Measurements from ENCODE around the gene TMOD1. TPM values are rescaled to one million over a fixed set of nuclear protein-coding genes. Genes with fewer than 3 reads are reported as not detected.

TMOD1 gene
- total and polyA plus RNA-seq, 2 of the 13 experiments (the other 11 are each of a cell fraction or from before 2014, with no cell fraction given), result 0.04 to 0.07 TPM

- TF ChIP-seq, protein P1, sequence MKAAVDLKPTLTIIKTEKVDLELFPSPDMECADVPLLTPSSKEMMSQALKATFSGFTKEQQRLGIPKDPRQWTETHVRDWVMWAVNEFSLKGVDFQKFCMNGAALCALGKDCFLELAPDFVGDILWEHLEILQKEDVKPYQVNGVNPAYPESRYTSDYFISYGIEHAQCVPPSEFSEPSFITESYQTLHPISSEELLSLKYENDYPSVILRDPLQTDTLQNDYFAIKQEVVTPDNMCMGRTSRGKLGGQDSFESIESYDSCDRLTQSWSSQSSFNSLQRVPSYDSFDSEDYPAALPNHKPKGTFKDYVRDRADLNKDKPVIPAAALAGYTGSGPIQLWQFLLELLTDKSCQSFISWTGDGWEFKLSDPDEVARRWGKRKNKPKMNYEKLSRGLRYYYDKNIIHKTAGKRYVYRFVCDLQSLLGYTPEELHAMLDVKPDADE (CRISPR knock-in tag; IDR thresholded peaks at IDR 0.05), result no peak
These were observed 54.7 kb downstream of the TMOD1 start (continued) for GRCh38 chr9:97556036-97556720.

DNA sequence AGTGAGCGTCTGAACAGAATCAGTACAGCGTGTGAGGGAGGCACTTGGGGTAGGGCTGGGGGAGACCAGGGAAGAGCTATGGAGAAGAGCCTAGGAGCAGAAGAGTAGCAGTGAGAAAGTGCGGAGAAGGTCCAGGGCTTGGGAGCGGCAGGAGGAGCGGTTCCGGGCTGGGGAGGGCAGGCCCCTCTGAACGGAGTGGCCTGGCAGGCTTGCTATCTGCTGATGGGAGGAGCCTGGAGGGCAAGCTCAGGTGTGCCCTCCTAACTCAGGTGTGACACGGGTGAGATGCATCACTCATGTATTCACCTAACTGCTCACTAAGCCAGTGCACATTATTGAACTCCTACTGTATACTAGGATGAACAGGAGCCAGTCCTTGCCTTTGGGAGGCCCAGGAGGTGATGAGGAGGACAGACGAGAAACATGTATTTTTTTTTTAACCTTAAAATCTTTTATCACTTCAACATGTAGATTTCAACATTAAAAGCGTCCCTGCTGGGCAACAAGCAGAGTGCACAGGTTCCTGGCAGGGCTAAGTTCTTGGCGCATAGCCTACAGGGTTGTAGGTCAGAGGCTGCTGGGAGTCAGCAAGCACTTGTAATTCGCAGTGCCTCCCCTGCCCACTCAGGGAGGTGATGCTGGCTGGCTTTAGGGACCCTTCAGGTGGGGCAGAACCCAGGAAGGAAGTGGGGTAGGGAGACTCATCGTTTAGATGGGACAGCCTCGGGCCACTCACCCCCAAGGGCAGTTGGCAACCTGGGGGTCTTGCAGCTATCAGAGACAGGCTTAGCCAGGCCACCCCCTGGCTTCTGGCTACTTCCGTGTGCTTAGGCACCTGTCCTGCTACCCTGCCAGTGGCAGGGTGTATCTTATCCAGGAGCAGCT, 55.5 kb downstream of the TMOD1 start:
- no peak overlapping the region for H3K27ac ChIP-seq (ENCODE audit: extremely low read length, insufficient read depth, low read length)
- H3K27me3 ChIP-seq (ENCODE audit: control insufficient read depth in 1 of 2, insufficient read depth in 2 of 2, low read length in 2 of 2), result peaks cover 2 to 23% of the 10 kb centered on the region in 2 experiments; a peak in 3 of 5 replicates
- ATAC-seq, result no peak
- ChIA-PET CTCF (ENCODE audit: low intra/inter-chr PET ratio, low total read pairs) (no interaction called here), POLR2A (no interaction called here)
- no peak for FAIRE-seq
- no peaks in the 10 kb centered on the region for H4K20me1 ChIP-seq (ENCODE audit: insufficient read depth, low read length)
- H3K9me3 ChIP-seq (ENCODE audit: low read length), result no peaks in the 10 kb centered on the region
- BruUV-seq (replicated peaks), result no TSS peak
- H2AFZ ChIP-seq (ENCODE audit: low read length), result no peak overlapping the region
- intact Hi-C loops (cut with micrococcal nuclease; ENCODE audit: unreplicated experiment), result no loop called here
- no peaks in the 10 kb centered on the region for H3K36me3 ChIP-seq (replicated peaks in 1 of 2; ENCODE audit: control insufficient read depth in 1 of 2, insufficient read depth in 2 of 2, low read length in 2 of 2)
- H3K4me3 ChIP-seq (replicated peaks in 1 of 3; ENCODE audit: insufficient read depth in 1 of 3, low read depth in 2 of 3, low read length in 3 of 3), result no peak overlapping the region
- no peaks in the 10 kb centered on the region for H3K79me2 ChIP-seq (ENCODE audit: insufficient read depth, low read length)
- WGBS (ENCODE audit: low lambda C conversion rate), result 56% methylated on average over 12 of the region's 15 CpGs
- in situ Hi-C loops (cut with HindIII; ENCODE audit: extremely low pct_ligation_motif_present, low pct_unique_long_range_greater_than_20kb), result no loop called here
- no peaks in the 10 kb centered on the region for H3K4me1 ChIP-seq (ENCODE audit: insufficient read depth, low read length)
- no peak overlapping the region for H3K9ac ChIP-seq (ENCODE audit: insufficient read depth, low read depth, low read length)
- H3K4me2 ChIP-seq (ENCODE audit: low read depth, low read length), result no peak overlapping the region
- no peak for DNase-seq (ENCODE audit: low spot score)
- TF ChIP-seq ZNF577 (CRISPR knock-in tag; IDR thresholded peaks at IDR 0.05; ENCODE audit: borderline replicate concordance, low read depth) (no peak), NFIB (CRISPR knock-in tag; IDR thresholded peaks at IDR 0.05; ENCODE audit: borderline replicate concordance) (no peak), POLR2AphosphoS5 (IDR thresholded peaks at IDR 0.05; ENCODE audit: low read depth, low read length) (no peak), RCOR2 (CRISPR knock-in tag; IDR thresholded peaks at IDR 0.05) (no peak), ZNF484 (CRISPR knock-in tag; IDR thresholded peaks at IDR 0.05; ENCODE audit: borderline replicate concordance, low read depth) (no peak), IRX3 (CRISPR knock-in tag; IDR thresholded peaks at IDR 0.05; ENCODE audit: borderline replicate concordance, low read depth) (no peak), DR1 (CRISPR knock-in tag; IDR thresholded peaks at IDR 0.05) (no peak), EEA1 (CRISPR knock-in tag; IDR thresholded peaks at IDR 0.05; ENCODE audit: borderline replicate concordance) (no peak), KDM3A (CRISPR knock-in tag; IDR thresholded peaks at IDR 0.05; ENCODE audit: low read depth) (no peak)
- TF ChIP-seq, protein P2, sequence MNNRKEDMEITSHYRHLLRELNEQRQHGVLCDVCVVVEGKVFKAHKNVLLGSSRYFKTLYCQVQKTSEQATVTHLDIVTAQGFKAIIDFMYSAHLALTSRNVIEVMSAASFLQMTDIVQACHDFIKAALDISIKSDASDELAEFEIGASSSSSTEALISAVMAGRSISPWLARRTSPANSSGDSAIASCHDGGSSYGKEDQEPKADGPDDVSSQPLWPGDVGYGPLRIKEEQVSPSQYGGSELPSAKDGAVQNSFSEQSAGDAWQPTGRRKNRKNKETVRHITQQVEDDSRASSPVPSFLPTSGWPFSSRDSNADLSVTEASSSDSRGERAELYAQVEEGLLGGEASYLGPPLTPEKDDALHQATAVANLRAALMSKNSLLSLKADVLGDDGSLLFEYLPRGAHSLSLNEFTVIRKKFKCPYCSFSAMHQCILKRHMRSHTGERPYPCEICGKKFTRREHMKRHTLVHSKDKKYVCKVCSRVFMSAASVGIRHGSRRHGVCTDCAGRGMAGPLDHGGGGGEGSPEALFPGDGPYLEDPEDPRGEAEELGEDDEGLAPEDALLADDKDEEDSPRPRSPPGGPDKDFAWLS (CRISPR knock-in tag; IDR thresholded peaks at IDR 0.05; ENCODE audit: borderline replicate concordance), result no peak
- TF ChIP-seq, protein P3, sequence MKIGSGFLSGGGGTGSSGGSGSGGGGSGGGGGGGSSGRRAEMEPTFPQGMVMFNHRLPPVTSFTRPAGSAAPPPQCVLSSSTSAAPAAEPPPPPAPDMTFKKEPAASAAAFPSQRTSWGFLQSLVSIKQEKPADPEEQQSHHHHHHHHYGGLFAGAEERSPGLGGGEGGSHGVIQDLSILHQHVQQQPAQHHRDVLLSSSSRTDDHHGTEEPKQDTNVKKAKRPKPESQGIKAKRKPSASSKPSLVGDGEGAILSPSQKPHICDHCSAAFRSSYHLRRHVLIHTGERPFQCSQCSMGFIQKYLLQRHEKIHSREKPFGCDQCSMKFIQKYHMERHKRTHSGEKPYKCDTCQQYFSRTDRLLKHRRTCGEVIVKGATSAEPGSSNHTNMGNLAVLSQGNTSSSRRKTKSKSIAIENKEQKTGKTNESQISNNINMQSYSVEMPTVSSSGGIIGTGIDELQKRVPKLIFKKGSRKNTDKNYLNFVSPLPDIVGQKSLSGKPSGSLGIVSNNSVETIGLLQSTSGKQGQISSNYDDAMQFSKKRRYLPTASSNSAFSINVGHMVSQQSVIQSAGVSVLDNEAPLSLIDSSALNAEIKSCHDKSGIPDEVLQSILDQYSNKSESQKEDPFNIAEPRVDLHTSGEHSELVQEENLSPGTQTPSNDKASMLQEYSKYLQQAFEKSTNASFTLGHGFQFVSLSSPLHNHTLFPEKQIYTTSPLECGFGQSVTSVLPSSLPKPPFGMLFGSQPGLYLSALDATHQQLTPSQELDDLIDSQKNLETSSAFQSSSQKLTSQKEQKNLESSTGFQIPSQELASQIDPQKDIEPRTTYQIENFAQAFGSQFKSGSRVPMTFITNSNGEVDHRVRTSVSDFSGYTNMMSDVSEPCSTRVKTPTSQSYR (CRISPR knock-in tag; IDR thresholded peaks at IDR 0.05; ENCODE audit: borderline replicate concordance), result no peak
- TF ChIP-seq, protein P4, sequence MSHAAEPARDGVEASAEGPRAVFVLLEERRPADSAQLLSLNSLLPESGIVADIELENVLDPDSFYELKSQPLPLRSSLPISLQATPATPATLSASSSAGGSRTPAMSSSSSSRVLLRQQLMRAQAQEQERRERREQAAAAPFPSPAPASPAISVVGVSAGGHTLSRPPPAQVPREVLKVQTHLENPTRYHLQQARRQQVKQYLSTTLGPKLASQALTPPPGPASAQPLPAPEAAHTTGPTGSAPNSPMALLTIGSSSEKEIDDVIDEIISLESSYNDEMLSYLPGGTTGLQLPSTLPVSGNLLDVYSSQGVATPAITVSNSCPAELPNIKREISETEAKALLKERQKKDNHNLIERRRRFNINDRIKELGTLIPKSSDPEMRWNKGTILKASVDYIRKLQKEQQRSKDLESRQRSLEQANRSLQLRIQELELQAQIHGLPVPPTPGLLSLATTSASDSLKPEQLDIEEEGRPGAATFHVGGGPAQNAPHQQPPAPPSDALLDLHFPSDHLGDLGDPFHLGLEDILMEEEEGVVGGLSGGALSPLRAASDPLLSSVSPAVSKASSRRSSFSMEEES (CRISPR knock-in tag; IDR thresholded peaks at IDR 0.05), result no peak
